CD4-positive, alpha-beta T cell treated with Interleukin-17A for 4 hours (primary cell): ENCODE measurements around the gene TBC1D30.

ENCODE experiments used
- DNase-seq: peaks from one replicate; pipeline ENCODE4 v3.0.0-alpha.2; 2020; ENCODE audit warnings: mixed read lengths

TBC1D30 gene

GRCh38 chr12:64875186-64875585, 50.7 kb downstream of the TBC1D30 start:
- no peak for DNase-seq

- DNase-seq = no peak
Measured at GRCh38 chr12:64876388-64877071, 52.1 kb downstream of the TBC1D30 start.

GRCh38 chr12:64877363-64878004, 53.0 kb downstream of the TBC1D30 start:
- DNase-seq = no peak

GRCh38 chr12:64882687-64883086, 58.2 kb downstream of the TBC1D30 start:
- no peak for DNase-seq

GRCh38 chr12:64883264-64884163, 59.1 kb downstream of the TBC1D30 start:
- no peak for DNase-seq

- DNase-seq = no peak
Measured at GRCh38 chr12:64884164-64884542, 59.7 kb downstream of the TBC1D30 start.

- DNase-seq = no peak
Measured at GRCh38 chr12:64884728-64885127, 60.3 kb downstream of the TBC1D30 start.

- no peak for DNase-seq
Measured at GRCh38 chr12:64889434-64890216, 65.2 kb downstream of the TBC1D30 start.

GRCh38 chr12:64890873-64891468, 66.5 kb downstream of the TBC1D30 start:
- DNase-seq = no peak

GRCh38 chr12:64891629-64892028, 67.2 kb downstream of the TBC1D30 start:
- no peak for DNase-seq

GRCh38 chr12:64892561-64892960, 68.1 kb downstream of the TBC1D30 start:
- DNase-seq = no peak

- DNase-seq = no peak
Measured at GRCh38 chr12:64893961-64894360, 69.5 kb downstream of the TBC1D30 start.

- DNase-seq = no peak
Measured at GRCh38 chr12:64894827-64895475, 70.5 kb downstream of the TBC1D30 start.

- DNase-seq = no peak
Measured at GRCh38 chr12:64895526-64895925, 71.1 kb downstream of the TBC1D30 start.

GRCh38 chr12:64900540-64900939, 76.1 kb downstream of the TBC1D30 start:
- DNase-seq = no peak

- DNase-seq = no peak
Measured at GRCh38 chr12:64903479-64904152, 79.2 kb downstream of the TBC1D30 start.

- DNase-seq = no peak
Measured at GRCh38 chr12:64907097-64907496, 82.7 kb downstream of the TBC1D30 start.

- DNase-seq = no peak
Measured at GRCh38 chr12:64909124-64909523, 84.7 kb downstream of the TBC1D30 start.

GRCh38 chr12:64911081-64911480, 86.6 kb downstream of the TBC1D30 start:
- DNase-seq = no peak

- no peak for DNase-seq
Measured at GRCh38 chr12:64911912-64912311, 87.5 kb downstream of the TBC1D30 start.

GRCh38 chr12:64912516-64913255, 88.2 kb downstream of the TBC1D30 start:
- DNase-seq = no peak
